Inflammatory macrophage treated with lipopolysaccharide for 1 hour (primary cell): ENCODE results near the gene CSMD2.

Experiments
- DNase-seq, 2 donors: peaks; one replicate each; pipeline ENCODE4 v3.0.0-alpha.2; 2020 to 2022

The CSMD2 gene

DNA sequence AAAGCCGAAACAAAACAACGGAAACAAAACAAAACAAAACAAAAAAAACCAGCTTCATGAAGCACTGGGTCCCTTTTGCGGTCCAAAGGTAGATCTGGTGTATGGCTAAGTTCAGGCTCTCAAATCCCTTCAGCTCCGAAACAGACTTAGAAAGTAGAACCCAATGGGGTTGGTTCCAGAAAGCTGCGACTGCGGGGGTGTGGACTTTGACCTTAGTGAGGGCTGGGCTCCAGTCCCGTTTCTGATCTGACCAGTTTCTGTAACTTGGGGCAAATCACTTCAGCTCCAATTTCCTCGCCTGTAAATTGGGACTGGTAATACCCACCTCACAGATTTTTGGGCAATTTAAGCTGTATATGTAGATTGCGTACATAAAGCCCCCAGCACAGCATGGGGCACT is 587.4 kb downstream of the CSMD2 start:
- no peak for DNase-seq

- no peak for DNase-seq
Measured at GRCh38 chr1:33576821-33577599, 588.0 kb downstream of the CSMD2 start.

DNA sequence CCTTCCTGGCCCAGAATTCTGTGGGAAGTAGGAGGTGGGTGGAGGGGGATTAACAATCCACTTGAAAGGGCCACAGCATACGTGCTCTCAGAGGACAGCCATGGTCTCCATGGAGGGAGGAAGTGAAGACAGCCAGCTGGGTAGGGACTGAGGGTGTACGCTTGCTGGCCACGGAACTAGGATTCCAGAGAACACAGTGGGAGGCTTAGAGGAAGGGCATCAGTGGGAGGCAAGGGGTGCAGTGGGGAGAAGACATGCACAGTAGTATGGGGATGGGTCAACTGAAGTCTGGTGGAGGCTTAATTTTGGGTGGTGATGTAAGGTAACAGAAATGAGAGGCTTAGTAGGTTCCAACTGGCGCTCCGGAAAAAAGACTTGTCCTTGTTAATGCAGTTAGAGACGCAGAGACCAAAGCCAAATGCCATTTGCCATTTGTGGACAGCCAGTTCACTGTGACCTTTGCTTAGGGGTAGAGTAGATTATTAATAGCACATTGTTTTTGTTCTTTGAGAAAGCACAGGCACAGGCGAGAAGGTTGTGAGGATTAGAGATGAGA is 589.6 kb downstream of the CSMD2 start:
- no peak for DNase-seq

- DNase-seq, result no peak
Measured at GRCh38 chr1:33573661-33574060, 591.4 kb downstream of the CSMD2 start.

DNA sequence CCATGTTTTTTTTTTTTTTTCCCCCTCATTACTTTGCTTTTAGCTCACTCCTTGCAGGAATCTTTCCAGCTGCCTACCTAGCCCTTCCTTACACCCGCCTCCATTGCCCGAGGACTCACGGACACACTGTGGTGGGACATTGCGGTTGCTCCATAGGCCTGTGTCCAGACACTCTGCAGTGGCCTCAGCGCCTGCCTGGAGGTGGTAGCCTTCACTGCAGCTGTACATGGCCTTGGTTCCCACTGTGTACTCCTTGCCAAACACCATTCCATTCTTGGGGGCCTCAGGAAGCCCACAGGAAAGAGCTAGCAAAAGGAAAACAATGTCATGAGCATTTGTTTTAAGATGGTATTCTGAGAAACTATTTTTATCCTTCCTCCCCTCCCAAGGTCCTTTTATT is 592.6 kb downstream of the CSMD2 start:
- no peak for DNase-seq

DNA sequence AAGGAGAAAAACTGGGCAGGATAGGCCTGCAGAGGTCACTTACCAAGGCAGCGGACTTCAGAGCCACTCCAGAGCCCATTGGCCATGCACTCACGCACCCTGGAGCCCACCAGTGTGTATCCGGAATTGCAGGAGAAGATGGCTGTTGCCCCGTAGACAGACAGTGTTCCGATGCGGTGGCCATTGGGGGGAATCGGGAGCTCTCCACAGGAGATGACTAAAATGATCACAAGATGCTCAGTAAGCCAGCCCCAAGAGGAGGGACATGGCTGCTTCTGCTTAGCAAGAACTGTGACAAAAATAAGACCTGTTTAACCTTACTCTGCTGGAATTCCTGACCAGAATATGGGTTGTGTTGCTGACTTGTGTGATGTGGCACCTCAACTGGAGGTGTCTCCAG is 595.7 kb downstream of the CSMD2 start:
- no peak for DNase-seq

DNA sequence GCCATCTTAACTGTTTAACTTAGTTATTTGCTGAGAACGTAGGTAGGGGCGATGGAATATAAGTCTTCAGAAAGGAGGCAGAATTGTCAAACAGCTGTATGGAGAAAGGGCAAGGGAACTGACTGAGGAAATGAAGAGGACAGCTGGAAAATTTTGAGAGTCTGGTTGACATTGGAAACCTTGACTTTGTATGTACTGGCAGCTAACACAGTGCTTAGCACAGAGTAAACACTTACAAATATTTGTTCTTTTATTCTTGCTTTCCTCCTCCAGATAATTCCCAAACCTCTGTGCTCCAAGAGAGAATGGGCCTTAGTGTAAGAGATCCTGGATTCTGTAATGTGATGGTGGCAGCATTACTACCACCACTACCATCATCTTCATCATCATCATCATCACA is 601.3 kb downstream of the CSMD2 start:
- no peak for DNase-seq

GRCh38 chr1:33562563-33562962 is 602.5 kb downstream of the CSMD2 start:
- DNase-seq, result no peak

DNA sequence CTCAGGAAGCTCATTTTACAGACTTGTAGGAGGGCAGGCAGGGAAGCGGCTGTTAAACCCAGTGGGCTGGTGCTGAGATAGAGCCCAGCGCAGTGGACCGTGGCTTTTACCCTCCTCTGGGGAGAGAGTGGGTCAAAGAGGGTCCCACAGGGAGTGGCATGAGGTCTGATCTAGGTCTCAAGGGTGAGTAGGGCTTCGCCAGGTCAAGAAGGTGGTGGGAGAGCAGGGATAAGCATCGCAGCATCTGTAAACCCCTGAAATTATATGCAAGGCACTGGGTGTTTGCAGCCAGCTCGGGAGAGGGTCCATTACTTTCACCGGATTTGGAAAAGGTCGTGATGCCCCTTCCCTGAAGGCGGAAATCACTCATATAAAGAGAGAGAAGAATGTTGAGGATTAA is 603.5 kb downstream of the CSMD2 start:
- DNase-seq, result no peak

DNA sequence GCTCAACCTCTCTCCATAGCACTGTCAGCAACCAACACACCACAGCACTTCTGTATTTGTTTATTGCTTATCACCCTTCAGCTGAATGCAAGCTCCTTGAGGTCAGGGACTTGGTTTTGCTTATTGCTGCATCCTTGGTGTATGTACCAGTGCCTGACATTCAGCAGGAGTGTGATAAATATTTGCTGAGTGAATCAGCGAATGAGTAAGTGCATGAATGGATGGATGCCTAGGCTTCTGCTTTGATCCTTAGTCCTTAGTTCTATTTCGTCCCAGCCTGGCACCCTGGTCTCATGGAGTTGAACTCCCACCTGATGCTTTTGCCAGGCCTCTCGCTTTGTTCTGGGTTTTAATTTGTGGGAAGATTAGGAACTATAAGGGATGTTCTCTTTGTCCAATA is 604.4 kb downstream of the CSMD2 start:
- no peak for DNase-seq

DNA sequence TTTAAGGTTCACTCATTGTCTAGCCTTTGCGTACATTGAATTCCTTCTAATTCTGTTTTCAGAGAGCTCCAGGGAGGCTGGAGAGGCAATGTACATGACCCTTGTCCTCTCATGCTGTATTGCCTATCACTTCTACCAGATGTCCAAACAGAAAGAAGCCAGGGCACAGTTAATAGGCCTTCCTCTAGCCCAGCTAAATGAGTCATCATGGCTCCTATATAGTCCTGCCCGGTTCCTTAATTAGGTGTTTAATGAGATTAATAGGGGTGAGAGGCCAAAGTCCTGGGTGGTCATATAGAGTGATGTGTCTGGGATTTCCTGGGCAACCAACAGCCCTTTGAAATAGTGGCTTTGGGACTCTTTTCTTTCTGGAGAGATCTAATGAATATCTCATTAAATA is 616.3 kb downstream of the CSMD2 start:
- no peak for DNase-seq

- DNase-seq, result no peak
Measured at GRCh38 chr1:33548319-33548718, 616.7 kb downstream of the CSMD2 start.

DNA sequence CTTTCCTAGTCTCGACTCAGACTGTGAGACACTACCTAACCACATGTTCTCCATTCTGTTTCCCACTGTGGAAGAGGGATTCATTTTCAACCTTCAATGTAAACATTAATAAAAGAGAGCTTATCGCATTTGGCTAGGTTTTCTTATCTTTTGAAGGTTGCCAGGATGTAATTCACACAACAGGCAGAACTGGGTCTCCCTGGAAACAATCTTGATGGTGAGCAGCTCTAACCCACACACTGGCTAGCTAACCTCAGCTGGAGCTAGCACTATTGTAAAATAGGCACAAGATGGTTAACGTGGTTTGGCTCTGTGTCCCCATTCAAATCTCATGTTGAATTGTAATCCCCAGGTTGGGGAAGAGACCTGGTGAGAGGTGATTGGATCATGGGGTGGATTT is 617.5 kb downstream of the CSMD2 start:
- DNase-seq, result no peak

DNA sequence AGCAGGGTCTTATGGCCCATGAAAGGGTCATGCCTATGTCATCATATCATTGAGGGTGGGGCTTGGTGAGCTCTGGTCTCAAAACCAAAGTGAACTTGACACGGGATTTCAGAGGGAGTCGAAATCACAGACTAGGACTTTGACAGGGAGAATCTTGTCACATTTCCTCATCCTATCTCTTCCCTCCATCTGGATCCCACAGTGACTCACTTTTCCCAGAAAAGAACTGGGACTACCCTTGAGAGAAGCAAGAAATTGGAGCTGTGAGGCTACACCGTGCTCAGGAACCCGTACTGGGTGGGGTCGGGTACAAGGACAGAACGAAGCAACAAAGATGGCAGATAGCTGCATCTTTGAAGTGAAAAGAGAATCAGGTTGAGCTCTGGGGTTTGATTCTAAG is 623.1 kb downstream of the CSMD2 start:
- no peak for DNase-seq

- DNase-seq, result no peak
Measured at GRCh38 chr1:33537885-33538284, 627.1 kb downstream of the CSMD2 start.

- DNase-seq, result no peak
Measured at GRCh38 chr1:33535334-33535733, 629.7 kb downstream of the CSMD2 start.

GRCh38 chr1:33532936-33533335 is 632.1 kb downstream of the CSMD2 start:
- DNase-seq, result no peak

GRCh38 chr1:33532250-33532649 is 632.8 kb downstream of the CSMD2 start:
- no peak for DNase-seq

DNA sequence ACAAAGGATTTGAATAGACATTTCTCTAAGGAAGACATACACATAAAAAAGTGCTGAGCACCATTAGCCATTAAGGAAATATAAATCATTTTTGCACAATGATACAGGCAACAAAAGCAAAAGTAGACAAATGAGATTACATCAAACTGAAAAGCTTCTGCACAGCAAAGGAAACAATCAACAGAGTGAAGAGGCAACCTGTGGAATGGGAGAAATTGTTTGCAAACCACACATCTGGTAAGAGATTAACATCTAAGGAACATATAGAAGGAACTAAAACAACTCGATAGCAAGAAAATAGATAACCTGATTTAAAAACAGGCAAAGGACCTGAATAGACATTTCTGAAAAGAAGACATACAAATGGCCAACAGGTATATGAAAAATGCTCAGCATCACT is 635.1 kb downstream of the CSMD2 start:
- DNase-seq, result no peak

DNA sequence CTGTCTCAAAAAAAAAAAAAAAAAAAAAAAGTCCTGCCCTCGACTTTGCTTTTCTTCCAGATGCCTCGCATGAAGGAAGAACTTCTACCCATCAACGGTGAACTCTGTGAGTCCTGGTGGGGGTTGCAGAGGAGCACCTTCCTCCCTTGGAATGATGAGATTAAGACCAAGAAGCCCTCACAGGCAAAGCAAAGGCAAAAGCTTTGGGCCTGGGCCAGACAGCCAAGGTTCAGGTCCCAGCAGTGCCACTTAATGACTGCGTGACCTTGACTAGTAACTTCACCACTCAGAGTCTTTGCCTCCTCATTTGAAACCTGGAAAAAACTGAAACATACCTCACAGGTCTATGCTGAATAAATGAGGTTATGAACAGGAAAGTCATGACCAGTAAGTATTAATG is 637.1 kb downstream of the CSMD2 start:
- DNase-seq, result no peak

GRCh38 chr1:33524586-33524985 is 640.4 kb downstream of the CSMD2 start:
- DNase-seq, result peak; percentile 4 to 11

DNA sequence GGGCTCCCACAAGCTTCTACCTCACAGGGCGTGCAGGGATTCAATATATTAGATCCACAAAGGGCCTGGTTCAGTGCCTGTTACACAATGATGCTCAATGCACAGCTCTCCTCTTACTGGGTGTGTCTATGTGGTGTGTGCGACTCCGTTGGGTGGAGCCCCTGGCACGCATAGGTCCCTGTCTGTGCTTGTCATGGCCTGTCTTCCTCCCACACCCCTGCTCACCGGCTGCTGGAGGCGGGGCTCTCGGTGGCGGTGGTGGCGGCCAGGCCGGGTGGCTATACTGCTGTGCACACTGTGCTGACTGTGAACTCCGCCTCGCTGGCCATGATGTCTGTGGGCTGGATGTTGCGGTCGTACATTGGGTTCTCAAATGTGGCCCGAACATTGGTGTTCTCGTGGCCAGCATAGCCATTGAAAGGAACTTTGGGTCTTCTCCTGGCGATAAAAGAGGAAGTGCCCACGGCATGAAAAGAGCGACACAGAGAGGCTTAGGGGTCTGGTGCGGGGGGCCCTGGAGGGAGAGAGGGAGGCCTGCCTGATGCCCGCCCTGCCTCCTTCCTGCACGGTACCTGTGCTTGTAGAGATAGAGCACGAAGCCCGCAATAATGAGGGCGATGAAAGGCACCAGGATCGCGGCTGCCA is 645.7 kb downstream of the CSMD2 start:
- DNase-seq, result no peak

DNA sequence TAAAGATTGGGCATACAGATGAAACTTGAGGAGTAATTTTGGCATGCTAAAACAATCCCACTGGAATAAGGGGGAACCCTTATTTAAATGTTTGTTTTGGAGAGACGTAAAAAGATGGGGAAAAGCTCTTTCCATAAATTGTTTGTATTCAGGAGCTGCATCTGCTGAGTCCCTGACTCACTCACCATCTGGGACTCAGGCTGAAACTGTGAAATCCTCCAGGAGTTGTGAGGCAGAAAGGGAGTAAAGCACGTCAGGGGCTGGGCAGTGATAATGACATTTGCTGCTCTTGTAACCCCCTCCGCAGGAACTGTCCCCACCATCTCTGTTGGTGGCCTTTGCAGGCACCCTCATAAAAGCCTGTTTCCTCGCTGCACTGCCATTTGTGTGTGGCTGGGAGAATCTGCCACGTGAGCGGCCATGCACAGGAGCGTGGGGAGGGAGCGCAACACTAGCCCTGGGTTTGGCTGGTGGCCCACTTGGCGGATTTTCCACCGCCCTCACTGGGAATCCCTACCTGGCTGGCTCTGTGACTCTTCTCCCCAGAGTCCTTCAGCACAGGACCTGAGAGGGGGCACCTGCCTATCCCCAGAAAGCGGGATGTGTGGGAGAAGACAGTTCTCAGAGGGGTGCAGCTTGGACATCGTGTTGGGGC is 647.3 kb downstream of the CSMD2 start:
- no peak for DNase-seq
